GM13977 (cell line): ENCODE data around the gene MRPL22.
"Not testable (repeated sequence)": the region's sequence is repeated elsewhere in the genome, so short reads cannot be mapped to it uniquely, and the experiment has no call there.

Experiments
- DNase-seq: peaks from one replicate; pipeline ENCODE4 v3.0.0; 2012; ENCODE audit warnings: low spot score
- in situ Hi-C: fragments of 300-500 bp; cut with MboI; formaldehyde crosslinking; loops from one replicate; pipeline ENCODE4 v1.12.0; 2022; ENCODE audit warnings: low sequenced_read_pairs, low pct_unique_long_range_greater_than_20kb, mixed read lengths, inconsistent platforms; ENCODE audit not compliant: unreplicated experiment
- TF ChIP-seq, protein P1 (sequence below): IDR thresholded peaks from 2 replicates; pipeline ENCODE4 v1.5.1; 2012; ENCODE audit warnings: mild to moderate bottlenecking, control low read depth; ENCODE audit not compliant: insufficient read depth; ENCODE audit errors: extremely low read depth, missing control alignments

Gene MRPL22

DNA sequence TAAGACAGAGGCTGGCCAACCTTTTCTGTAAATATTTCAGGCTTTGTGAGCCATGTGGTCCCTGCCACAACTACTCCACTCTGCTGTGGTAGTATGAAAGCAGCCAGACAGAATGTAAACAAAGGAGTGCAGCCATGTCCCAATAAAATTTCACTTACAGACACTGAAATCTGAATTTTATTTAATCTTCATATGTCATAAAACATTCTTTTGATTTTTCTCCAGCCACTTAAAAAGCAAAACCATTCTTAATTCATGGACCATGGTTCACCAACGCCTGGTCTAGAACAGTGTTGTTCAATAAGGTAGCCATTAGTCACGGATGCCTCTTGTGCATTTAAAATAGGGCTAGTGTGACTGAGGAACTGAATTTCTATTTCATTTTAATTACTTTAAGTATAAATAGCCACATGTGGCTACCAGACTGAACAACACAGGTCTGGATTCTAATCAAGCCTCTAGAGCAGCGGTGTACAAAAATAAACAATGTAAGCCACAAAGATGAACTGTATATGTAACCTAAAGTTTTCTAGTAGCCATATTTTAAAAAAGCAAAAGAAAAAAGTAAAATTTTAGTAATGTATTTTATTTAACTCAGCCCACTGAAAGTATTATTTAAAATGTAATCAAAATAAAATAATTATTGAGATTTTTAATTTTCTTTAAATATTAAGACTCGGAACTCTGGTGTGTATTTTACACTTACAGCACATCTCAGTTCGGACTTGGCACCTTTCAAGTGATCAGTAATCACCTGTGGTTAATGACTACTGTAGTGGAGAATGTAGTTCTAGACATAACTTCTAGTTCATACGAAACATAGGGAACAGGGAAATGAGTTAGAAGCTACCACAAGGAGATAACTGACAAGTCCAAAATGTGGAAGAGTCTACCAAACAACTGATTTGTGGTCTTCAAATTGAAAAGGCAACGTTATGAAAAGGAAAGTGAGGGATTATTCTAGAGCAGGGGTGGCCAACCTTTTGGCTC lies 17.1 kb upstream of the MRPL22 start:
- TF ChIP-seq, protein P1, sequence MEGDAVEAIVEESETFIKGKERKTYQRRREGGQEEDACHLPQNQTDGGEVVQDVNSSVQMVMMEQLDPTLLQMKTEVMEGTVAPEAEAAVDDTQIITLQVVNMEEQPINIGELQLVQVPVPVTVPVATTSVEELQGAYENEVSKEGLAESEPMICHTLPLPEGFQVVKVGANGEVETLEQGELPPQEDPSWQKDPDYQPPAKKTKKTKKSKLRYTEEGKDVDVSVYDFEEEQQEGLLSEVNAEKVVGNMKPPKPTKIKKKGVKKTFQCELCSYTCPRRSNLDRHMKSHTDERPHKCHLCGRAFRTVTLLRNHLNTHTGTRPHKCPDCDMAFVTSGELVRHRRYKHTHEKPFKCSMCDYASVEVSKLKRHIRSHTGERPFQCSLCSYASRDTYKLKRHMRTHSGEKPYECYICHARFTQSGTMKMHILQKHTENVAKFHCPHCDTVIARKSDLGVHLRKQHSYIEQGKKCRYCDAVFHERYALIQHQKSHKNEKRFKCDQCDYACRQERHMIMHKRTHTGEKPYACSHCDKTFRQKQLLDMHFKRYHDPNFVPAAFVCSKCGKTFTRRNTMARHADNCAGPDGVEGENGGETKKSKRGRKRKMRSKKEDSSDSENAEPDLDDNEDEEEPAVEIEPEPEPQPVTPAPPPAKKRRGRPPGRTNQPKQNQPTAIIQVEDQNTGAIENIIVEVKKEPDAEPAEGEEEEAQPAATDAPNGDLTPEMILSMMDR = no peak
- DNase-seq = no peak
- in situ Hi-C loops = no loop called here

- DNase-seq = no peak
- in situ Hi-C loops = no loop called here
- TF ChIP-seq, protein P1 = no peak
Measured at GRCh38 chr5:154933537-154933936, 7.3 kb upstream of the MRPL22 start.

GRCh38 chr5:154934881-154935280 lies 6.0 kb upstream of the MRPL22 start:
- DNase-seq = no peak
- in situ Hi-C loops = no loop called here
- TF ChIP-seq, protein P1 = no peak

- no peak for DNase-seq
- TF ChIP-seq, protein P1 = no peak
- in situ Hi-C loops = no loop called here
Measured at GRCh38 chr5:154937186-154937717, 3.6 kb upstream of the MRPL22 start.

GRCh38 chr5:154937718-154938466 lies 3.0 kb upstream of the MRPL22 start, which contains the start of gene GEMIN5:
Gene GEMIN5 (minus strand): TSS chr5:154938211. CDS start chr5:154938133, 78 bp downstream.
- in situ Hi-C loops = no loop called here
- DNase-seq = peak; percentile 93

GRCh38 chr5:154939387-154939786 lies 1.5 kb upstream of the MRPL22 start:
- DNase-seq, in situ Hi-C loops: not testable (repeated sequence)

More at GRCh38 chr5:154937718-154938466, 3.0 kb upstream of the MRPL22 start, which contains the start of gene GEMIN5:
- TF ChIP-seq, protein P1 = no peak
